M059J (cell line): ENCODE measurements around the gene PSMC3. TPM values are rescaled to one million over a fixed set of nuclear protein-coding genes. Genes with fewer than 3 reads are reported as not detected.

Experiments used
- DNase-seq: peaks from one replicate; pipeline ENCODE4 v3.0.0-alpha.2; 2012; ENCODE audit warnings: low read depth
- total RNA-seq: library from RNA; depleted of rRNA; stranded (reverse); fragments of >200 nt; shearing (Covaris generic); gene quantifications from 2 replicates; pipeline ENCODE4 v1.2.3, GENCODE V29; 2014

The PSMC3 gene
- total RNA-seq, 1 experiment from 2014 or later, result 294 TPM

DNA sequence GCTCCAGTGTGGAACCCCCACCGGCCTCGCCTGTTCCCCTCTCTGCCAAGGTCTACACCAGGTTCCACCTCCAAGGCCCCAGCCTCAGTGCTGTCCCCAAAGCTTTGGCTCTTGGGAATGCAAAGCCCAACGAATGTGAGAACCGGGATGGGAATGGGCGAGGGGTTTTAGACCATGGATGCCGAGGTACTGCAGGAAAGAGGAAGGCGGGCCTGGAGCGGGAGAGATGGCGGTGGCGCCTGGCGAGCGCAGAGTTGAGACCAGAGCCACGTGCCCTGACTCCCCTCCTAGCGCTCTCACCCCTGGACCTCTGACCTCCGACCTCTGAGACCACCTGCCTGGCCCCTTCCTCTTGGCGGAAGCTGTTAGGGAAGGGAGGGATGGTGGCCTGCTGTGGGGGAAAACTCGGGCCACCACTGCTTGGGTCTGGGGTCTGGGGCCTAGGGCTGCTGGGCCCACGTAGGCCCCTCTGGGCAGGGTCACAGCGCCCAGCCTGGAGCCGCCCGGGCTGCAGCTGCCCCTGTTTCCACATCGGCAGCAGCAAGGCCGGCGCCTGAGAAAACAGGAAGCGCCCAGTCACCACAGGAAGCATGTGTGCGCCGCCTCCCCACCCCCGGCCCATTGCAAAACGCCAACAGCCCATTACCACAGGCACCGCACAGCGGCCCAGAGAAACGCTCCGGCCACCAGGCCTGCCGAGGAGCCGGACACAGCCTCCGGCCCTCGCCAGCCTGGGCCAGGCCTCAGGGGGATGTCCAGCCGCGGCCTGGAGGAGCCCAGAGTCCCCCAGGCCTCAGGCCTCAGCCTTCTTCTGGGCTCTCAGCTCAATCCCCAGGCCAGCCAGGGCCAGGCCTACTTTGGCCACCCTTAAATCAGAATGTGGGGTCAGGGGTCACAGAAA is 31.7 kb downstream of the PSMC3 start:
- no peak for DNase-seq

DNA sequence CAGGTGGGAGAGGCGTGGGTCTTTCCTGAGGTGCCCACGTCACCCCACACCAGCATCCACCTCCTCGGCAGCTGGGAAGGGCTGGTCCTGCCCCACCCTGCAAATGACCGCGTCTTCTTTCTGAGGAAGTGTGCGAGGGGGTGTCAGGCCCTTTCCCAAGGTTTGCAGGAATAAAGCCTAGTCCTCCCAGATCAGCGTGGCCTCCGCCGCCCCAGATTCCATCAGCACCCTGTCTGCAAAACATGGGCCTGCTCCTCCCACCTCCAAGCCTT is 32.3 kb downstream of the PSMC3 start:
- DNase-seq, result no peak

DNA sequence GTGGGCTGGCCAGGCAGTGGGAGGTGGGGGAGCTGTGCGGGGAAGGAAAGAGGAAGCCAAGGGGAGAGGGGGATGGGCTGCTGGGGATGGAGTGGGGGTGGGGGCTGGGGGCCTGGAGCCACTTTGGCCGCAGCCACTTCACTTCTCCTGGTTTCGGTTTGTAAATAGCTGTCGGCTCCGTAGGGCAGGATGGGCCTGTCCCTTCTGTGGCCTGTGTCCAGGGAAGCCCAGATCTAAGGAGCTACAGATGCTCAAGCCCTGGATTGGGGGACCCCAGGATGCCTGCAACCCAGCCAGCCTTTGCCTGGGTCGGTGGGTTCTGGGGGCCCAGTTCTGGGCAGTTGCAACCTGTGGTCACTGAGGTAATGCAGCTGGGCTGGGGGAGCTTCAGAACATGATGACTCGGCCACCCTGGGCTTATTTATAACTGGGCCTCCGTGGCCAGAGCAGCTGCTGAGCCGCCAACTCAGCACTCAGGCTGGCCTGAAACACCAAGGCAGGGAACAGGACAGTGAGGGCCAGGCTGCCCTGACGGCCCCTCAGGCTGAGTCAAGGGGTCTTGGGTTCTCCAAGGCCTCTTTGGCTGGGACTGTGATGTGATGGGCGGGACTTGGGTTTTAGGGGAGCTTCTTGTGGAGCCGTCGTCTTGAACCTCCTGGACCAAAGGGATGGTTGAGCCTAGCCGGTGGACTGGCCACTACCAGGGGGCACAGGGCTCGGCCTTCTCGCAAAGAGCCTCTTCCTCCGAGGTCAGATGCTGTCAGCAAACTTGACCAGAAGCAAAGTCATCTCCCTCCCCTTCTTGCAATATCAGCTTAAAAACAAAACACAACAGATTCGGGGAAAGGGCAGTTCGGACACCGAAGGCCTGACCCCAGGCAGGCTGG is 32.8 kb downstream of the PSMC3 start:
- DNase-seq, result peak; percentile 57

DNA sequence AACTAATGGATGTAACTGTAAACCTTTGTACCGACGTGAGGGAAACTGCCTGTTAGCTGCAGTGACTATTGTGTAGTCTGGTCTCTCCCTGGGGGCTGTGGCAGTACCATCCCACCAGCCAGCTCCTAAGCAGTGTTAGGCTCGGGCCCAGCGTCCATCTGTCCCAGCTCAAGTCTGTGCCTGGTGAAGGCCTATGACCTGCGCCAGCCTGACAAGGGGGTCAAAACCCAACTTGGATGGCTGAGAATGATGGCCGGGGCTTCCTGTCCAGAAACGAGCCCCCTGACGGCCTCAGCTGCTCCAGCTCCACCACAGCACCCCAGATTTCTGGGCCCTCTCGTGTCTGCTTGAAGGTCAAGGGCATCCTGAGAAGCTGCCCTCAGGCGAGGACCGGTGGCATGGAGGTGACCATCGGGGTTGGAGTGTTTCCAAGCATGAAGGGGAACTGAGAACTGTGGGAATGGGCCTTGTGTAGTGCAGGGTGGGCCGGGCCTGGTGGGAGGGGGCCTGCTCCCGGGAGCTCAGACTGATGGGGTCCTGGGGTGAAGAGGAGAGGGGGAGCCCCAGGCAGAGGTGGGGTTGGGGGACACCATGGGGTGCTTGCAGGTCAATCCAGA is 33.6 kb downstream of the PSMC3 start:
- no peak for DNase-seq

DNA sequence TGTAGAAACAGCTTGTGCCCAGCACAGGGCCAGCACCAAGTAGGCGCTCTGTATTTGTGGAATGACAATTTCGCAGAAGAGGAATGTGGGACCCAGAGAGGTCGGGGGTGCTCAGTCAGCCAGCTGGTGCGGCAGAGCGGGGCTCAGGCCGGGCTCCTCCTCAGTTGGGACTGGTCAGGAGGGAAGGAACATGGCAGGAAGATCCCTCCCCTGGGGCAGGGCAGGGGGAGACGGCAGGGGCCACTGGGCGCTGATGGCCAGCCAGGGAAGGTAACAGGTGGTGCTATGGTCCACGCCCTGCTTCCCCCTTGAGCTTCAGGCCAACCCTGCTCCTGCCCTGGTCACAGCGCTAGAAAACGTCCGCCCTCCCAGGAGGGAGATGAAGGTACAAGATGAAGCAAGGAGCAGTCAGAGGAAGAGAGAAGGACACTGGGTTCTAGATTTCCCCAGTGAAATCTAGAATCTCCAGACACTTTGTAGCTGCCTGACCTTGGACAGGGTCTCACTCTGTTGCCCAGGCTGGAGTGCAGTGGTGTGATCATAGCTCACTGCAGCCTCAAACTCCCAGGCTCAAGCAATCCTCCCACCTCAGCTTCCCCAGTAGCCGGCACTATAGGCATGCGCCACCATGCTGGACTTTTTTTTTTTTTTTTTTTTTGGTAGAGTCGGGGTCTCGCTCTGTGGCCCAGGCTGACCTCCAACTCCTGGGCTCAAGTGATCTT is 34.4 kb downstream of the PSMC3 start:
- DNase-seq, result no peak

DNA sequence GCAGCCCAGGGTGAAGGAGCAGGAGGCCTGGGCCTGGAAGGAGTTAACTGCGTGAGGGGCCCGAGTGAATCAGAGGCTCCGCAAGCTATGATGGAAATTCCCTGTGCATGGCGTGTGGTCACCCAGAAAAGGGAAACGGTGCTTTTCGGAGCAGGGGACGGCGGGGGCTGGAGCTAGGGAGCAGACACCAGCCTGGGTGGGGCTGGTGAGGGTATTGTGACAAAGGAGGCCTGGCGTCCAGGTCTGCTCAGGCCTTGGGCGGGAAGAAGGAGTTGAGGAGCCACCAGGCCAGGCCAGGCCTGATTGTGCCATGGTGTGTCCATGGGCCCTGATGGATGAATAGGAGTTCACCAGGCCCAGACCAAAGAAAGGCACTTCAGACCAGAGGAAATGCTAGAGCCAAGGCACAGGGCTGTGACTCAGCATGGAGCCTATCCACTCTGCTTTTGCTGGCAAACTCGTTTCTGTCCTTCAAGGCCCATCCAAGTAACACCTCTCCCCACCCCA is 35.1 kb downstream of the PSMC3 start:
- DNase-seq, result no peak

DNA sequence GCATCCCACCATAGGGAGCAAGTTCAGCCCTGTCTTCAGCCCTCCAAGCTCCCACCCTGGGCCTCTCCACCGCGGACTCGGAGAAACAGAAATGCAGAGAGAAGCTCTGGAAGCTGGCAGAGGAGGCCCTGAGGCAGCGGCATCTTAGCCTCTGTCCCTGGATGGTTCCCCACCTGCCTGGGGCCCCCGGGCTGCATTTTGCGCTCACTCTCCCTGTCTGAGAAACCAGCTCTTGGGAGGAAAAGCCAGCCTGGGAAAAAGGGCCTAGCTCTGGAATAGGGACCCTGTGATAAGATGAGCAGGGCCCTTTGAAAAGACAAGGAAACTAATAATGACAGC is 35.8 kb downstream of the PSMC3 start:
- no peak for DNase-seq

DNA sequence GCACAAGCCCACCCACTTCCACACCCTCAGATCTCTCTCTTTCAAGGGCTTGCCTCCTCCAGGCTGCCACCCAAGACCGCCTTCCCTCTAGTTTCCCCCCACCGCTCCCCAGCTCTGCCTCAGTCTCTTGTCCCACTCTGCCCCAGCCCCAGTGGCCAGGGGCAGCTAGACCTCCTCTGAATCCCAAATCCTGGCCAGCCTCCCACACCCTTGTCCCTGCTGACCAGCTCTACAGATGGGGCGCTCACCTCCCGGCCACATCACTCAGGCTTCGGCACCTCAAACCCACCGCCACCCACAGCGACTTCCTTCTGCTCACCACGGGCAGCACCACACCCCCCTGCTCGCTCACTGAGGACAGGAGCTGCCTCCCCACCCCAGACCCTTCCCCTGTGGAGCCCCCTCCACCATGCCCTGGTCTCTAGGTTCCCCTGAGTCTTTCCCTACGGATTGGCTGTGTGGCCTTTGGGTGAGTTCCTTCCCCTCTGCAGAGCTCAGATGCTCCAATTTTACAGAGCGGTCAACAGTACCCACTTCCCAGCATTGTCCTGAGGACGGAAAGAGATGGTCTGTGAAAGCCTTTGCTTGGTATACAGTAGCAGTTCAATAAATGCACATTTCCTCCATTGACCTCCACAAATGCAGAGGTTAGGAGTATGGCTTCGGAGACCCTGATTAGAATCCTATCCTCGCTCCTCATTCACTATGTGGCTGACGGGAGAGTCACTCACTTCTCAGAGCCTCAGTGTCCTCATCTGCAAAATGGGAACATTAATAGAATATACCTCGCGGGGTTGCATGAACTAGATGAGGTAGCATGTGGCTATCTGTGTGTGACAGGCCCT is 36.4 kb downstream of the PSMC3 start:
- DNase-seq, result no peak

DNA sequence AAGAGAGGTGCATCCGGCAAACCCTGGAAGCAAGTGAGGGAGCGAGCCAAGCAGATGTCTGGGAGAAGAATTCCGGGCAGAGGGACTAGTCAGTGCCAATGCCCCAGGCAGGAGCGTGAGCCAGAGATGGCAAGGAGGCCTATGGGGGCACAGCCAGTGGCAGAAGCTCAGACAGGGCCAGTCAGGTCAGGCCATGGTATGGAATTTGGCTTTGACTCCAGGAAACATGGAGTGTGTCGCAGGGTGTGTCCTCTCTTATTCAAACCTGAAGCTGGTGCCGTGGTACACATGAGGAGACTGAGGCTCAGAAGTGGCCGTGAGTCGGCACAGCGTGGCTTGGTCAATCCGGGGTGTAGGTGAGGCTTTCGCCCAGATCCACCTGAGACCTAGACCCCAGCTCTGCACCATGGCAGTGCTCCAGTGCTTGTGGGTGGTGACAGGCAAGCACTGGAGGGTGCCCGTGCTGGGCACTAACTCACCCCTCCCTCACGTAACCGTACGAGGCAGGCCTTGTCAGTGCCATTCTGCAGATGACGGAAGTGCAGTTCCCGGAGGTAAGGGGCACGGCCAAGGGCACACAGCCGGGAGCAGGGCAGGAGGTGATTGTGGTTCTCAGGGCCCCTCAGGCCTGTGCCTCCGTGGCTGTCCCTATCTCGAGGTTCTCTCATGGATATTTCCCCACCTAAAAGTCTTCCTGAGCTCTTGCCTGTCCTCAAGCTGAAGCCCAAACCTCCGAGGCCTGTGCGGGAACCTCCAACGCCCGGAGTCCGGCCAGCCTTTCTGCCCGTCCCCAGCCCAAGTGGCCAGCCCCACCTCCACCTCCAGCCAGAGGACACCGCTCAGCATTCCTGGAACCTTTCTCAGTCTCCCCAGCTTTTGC is 37.3 kb downstream of the PSMC3 start:
- no peak for DNase-seq

DNA sequence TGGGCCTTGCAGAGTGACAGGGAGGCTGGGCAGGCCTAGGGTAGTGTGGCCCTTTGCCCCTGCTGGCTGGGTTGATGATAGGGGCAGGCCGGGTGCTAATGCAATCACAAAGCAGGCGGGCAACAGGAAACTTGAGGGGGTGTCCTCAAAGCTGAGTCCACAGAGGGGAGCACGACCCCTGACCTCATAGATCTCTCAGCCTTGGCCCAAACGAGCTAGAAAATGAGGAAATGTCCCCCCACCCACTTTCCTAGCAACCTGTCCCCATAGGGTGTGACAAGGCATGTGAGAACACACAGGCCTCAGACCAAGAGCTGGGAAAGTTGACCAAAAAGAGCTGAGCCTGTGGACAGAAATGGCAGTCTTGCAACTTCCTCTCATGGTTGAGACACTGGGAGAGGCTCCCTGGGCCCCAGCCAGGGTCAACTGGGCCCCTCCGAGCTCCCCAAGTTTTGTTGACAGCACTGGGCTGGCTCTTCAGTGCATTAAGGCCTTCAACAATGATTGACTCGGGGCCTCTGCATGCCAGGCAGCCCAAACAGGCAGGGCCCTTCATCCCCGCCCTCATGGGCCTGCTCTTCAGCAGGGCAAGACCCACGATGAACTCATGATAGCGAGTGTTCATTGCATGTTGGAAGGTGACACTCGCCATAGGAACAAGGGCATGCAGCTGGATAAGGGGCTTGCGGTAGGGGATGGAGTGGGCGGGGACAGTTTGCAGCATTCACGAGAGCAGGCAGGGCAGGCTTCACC is 38.1 kb downstream of the PSMC3 start:
- DNase-seq, result no peak

DNA sequence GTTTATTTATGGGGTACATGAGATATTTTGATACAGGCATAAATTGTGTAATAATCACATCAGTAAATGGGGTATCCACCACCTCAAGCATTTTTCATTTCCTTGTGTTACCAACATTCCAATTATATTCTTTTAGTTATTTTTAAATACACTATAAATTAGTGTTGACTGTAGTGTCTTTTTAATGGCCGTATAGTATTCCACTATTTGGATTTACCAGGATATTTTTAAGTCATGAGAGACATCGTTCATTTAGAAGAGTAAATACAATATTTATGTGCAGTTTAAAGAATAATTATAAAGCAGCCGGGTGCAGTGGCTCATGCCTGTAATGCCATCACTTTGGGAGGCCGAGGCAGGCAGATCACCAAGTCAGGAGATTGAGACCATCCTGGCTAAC is 41.7 kb downstream of the PSMC3 start:
- DNase-seq, result no peak

DNA sequence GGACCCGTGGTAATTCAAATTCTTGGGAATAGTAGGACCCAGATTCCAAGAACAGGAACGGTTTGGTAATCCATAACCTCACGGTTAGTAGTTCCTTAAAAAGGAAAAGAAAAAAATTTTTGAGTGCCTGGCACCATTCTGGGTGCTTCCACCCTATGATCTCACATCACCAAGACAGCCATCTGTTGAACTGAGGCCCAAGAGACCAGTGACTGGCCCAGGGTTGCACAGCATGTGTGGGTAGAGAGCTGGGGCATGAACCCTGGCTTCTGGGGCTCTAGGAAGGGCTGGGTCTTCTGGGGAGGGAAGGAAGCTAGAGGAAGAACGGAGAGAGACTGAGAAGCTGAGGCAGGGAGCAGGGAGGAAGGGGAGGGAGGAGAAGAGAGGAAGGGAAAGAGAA is 43.2 kb downstream of the PSMC3 start:
- DNase-seq, result no peak

DNA sequence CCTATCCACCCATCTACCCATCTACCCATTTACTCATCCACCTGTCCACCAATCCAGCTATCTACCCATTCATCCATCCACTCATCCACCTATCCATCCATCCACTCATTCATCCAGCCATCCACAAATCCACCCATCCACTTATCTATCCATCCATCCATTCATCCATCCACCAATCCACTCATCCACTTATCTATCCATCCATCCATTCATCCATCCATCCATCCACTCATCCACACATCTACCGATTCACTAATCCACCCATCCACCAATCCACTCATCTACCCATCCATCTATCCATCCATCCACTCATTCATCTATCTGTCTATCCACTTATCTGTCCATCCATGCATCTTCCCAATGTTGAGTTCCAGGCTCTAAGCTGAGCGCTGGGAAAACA is 46.2 kb downstream of the PSMC3 start:
- no peak for DNase-seq

DNA sequence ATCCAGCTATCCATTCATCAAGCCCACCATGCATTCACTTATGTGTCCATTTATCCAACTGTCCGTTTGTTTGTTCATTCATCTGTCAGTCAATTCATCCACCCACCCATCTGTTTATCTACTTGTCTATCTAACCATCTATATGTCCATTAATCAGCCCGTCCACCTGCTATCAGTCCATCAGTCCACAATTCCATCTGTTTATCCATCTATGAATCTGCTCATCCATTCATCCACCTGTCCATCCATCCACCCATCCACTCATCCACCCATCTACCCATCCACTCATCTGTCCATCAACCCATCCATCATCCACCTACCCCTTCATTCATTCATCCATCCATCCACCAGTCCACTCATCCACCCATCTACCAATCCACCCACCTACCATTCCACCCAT is 46.9 kb downstream of the PSMC3 start:
- DNase-seq, result no peak

DNA sequence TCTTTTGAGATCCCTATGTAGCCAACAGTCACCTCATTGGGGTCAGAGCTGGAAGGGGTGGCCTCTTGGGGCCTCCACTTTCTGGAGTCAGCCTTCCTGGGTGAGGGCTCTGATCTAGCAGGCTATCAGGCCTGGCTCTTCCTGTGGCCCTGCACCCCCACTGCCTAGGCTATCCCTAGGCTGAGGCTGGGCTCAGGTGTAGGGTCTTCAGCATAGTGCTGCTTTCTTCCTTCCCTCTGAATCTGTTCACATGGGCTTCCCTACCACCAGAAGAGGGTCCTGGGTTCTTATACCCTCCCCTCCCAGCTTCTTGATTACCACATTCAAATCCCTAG is 47.4 kb downstream of the PSMC3 start:
- no peak for DNase-seq

DNA sequence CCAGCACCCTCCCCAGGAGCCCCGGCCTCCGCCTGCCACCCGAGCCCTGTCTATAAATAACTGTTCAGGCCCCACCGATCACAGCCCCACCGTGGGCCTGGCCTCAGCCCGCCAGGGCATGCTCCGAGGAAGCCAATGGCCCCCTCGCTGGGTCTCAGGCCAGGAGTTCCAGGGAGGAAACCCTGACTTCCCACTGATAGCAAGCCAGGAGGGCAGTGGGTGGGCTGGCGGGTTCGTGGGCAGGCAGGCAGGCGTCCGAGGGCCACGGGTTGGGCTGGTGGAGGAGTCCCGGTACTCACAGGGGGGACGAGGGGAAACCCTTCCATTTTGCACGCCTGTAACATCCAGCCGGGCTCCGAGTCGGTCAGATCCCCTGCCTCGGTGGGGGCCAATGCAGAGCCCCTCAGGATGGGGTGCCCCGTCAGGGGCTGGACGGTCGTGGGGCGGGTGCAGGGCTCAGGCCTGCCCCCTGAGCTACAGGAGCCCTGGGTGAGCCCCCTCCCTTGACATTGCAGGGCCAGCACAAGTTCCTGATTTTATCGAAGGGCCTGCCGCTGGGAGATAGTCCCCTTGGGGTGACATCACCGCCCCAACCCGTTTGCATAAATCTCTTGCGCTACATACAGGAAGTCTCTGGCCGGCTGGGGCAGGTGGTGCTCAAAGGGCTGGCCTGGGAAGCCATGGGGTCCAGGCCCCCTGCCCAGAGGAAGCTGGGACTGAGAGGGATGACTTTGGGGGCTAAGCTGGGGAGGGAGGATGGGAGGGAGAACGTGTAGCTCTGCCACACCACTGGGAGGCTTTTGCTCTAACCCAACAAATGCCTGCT is 48.0 kb downstream of the PSMC3 start, which contains the start of gene SPI1:
Gene SPI1, minus strand, starts transcription at position 538 of the 826 bp plus-strand sequence. Its CDS starts 194 bp downstream, at position 344.
- no peak for DNase-seq

DNA sequence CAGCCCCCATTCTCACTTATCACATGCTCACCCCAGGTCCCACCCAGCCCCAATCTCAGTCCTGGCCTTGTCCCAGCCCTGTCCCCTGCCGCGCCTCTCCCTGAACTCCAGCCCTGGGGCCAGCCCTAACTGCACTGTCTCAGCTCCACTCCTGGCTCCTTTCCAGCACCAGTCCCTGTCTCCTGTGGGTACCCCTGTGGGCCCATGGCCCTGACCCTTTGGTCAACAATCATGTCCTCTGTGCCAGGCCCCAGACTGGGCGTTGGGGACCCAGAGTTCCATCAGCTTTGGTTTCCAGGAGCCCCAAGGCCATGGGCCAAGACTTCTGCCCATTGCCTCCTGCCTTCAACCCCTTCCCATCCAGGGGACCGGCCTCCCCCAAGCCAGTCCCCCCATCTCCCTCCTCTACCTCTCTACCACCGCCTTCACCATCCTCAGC is 48.6 kb downstream of the PSMC3 start:
- DNase-seq, result no peak
